Stimulated activated CD4-positive, alpha-beta T cell treated with anti-CD3 and anti-CD28 coated beads, Interleukin-4, amount 100 ng/mL, for 24 hours (primary cell): ENCODE results near the gene UBE2G1.
"Not testable (repeated sequence)": the region's sequence is repeated elsewhere in the genome, so short reads cannot be mapped to it uniquely, and the experiment has no call there.

Experiments
- DNase-seq: peaks from one replicate; pipeline ENCODE4 v3.0.0-alpha.2; 2020

The UBE2G1 gene

GRCh38 chr17:4295686-4296085 is 70.8 kb downstream of the UBE2G1 start:
- DNase-seq: no peak

GRCh38 chr17:4293572-4293971 is 72.9 kb downstream of the UBE2G1 start:
- DNase-seq: no peak

GRCh38 chr17:4287710-4288109 is 78.8 kb downstream of the UBE2G1 start:
- DNase-seq: no peak

GRCh38 chr17:4276514-4276913 is 90.0 kb downstream of the UBE2G1 start:
- no peak for DNase-seq

GRCh38 chr17:4272972-4273368 is 93.5 kb downstream of the UBE2G1 start:
- no peak for DNase-seq

- DNase-seq: no peak
These were observed 94.1 kb downstream of the UBE2G1 start for GRCh38 chr17:4272213-4272971.

- no peak for DNase-seq
These were observed 95.7 kb downstream of the UBE2G1 start for GRCh38 chr17:4270736-4271135.

GRCh38 chr17:4269915-4270314 is 96.6 kb downstream of the UBE2G1 start:
- DNase-seq: no peak

GRCh38 chr17:4267402-4267801 is 99.1 kb downstream of the UBE2G1 start:
- DNase-seq: no peak

- DNase-seq: no peak
These were observed 99.9 kb downstream of the UBE2G1 start for GRCh38 chr17:4266550-4266949.

GRCh38 chr17:4263282-4264215 is 102.9 kb downstream of the UBE2G1 start, which contains the start of gene ANKFY1:
ANKFY1 (minus strand) TSS chr17:4263979; CDS start chr17:4263941, 38 bp downstream.
- peak; percentile 98 for DNase-seq

- DNase-seq: no peak
These were observed 103.8 kb downstream of the UBE2G1 start for GRCh38 chr17:4262703-4263102.

- DNase-seq: no peak
These were observed 105.0 kb downstream of the UBE2G1 start for GRCh38 chr17:4261452-4261851.

- DNase-seq: no peak
These were observed 107.6 kb downstream of the UBE2G1 start for GRCh38 chr17:4258867-4259266.

- DNase-seq: no peak
These were observed 109.5 kb downstream of the UBE2G1 start for GRCh38 chr17:4256952-4257351.

GRCh38 chr17:4255271-4255670 is 111.2 kb downstream of the UBE2G1 start:
- DNase-seq: not testable (repeated sequence)

- DNase-seq: no peak
These were observed 115.6 kb downstream of the UBE2G1 start for GRCh38 chr17:4250887-4251286.

- DNase-seq: no peak
These were observed 116.9 kb downstream of the UBE2G1 start for GRCh38 chr17:4249452-4250029.

GRCh38 chr17:4248504-4249277 is 117.8 kb downstream of the UBE2G1 start:
- DNase-seq: no peak

GRCh38 chr17:4247971-4248388 is 118.5 kb downstream of the UBE2G1 start:
- DNase-seq: no peak

- no peak for DNase-seq
These were observed 119.0 kb downstream of the UBE2G1 start for GRCh38 chr17:4247361-4247970.

- DNase-seq: no peak
These were observed 119.8 kb downstream of the UBE2G1 start for GRCh38 chr17:4246674-4247073.
